NCI-H1105 (cell line): ENCODE results near the gene RESF1.

Experiments used
- DNase-seq: peaks from one replicate; lab custom pipeline; 2025; lab: John Stamatoyannopoulos, UW

The RESF1 gene

GRCh38 chr12:31961137-31961536 lies 1.9 kb downstream of the RESF1 start:
- no peak for DNase-seq

- no peak for DNase-seq
Observed at GRCh38 chr12:31962076-31962475, 2.9 kb downstream of the RESF1 start.

GRCh38 chr12:31964280-31964679 lies 5.1 kb downstream of the RESF1 start:
- no peak for DNase-seq

- DNase-seq: no peak
Observed at GRCh38 chr12:31965090-31965489, 5.9 kb downstream of the RESF1 start.

GRCh38 chr12:31966558-31967205 lies 7.5 kb downstream of the RESF1 start:
- DNase-seq: no peak

- no peak for DNase-seq
Observed at GRCh38 chr12:31967539-31967938, 8.3 kb downstream of the RESF1 start.

GRCh38 chr12:31970199-31970598 lies 11.0 kb downstream of the RESF1 start:
- no peak for DNase-seq

- no peak for DNase-seq
Observed at GRCh38 chr12:31973818-31974217, 14.6 kb downstream of the RESF1 start.

- no peak for DNase-seq
Observed at GRCh38 chr12:31974673-31975072, 15.5 kb downstream of the RESF1 start.

GRCh38 chr12:31984806-31985591 lies 25.8 kb downstream of the RESF1 start:
- DNase-seq: no peak

- no peak for DNase-seq
Observed at GRCh38 chr12:31985832-31986231, 26.6 kb downstream of the RESF1 start.

GRCh38 chr12:31989571-31990362 lies 30.6 kb downstream of the RESF1 start:
- no peak for DNase-seq

- DNase-seq: no peak
Observed at GRCh38 chr12:31991146-31991545, 31.9 kb downstream of the RESF1 start.

- DNase-seq: no peak
Observed at GRCh38 chr12:31991815-31992214, 32.6 kb downstream of the RESF1 start.

- no peak for DNase-seq
Observed at GRCh38 chr12:31999692-32000091, 40.5 kb downstream of the RESF1 start.

- no peak for DNase-seq
Observed at GRCh38 chr12:32000373-32001005, 41.3 kb downstream of the RESF1 start.

- DNase-seq: no peak
Observed at GRCh38 chr12:32002848-32003493, 43.8 kb downstream of the RESF1 start.

- DNase-seq: no peak
Observed at GRCh38 chr12:32003654-32004053, 44.4 kb downstream of the RESF1 start.

- DNase-seq: no peak
Observed at GRCh38 chr12:32005496-32006125, 46.4 kb downstream of the RESF1 start.
